ENCODE results near the gene NDST3.

DNA sequence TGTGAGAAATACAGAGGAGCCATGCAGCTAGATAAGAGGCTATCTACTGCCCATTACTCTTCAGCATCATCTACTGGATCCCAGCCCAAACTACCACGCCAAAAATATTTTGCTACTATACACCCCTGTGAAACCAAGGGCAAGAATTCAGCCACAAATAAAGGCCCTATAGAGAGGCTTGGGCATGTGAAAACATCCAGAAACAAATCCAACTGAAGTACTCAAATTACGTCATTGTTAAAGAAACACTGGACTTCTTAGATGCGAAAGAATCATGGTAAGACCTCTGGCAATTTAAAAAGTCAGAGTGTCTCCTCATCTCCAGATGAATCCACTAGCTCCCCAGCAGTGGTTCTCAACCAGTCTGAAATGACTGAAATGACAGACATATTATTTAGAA lies 12.8 kb downstream of the NDST3 start:
- TF ChIP-seq, protein P1, sequence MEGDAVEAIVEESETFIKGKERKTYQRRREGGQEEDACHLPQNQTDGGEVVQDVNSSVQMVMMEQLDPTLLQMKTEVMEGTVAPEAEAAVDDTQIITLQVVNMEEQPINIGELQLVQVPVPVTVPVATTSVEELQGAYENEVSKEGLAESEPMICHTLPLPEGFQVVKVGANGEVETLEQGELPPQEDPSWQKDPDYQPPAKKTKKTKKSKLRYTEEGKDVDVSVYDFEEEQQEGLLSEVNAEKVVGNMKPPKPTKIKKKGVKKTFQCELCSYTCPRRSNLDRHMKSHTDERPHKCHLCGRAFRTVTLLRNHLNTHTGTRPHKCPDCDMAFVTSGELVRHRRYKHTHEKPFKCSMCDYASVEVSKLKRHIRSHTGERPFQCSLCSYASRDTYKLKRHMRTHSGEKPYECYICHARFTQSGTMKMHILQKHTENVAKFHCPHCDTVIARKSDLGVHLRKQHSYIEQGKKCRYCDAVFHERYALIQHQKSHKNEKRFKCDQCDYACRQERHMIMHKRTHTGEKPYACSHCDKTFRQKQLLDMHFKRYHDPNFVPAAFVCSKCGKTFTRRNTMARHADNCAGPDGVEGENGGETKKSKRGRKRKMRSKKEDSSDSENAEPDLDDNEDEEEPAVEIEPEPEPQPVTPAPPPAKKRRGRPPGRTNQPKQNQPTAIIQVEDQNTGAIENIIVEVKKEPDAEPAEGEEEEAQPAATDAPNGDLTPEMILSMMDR (IDR thresholded peaks at IDR 0.05; ENCODE audit: borderline replicate concordance, extremely low read depth, low read length, poor library complexity, severe bottlenecking), result no peak
- no peak for TF ChIP-seq EZH2 (IDR thresholded peaks at IDR 0.05; ENCODE audit: borderline replicate concordance, low read depth, low read length, severe bottlenecking)

Measured in DND-41 (cell line).